Stimulated activated naive B cell treated with anti-CD40 and anti-IgM and Interleukin-4, amounts not matched to agents 10 μg/mL and 1 μg/mL and 100 μg/mL, for 72 hours (primary cell): ENCODE results near the gene MED27.

ENCODE experiments used
- ATAC-seq, 2 donors: fragments of 150-1000 bp; cut with Tn5 transposase; replicated peaks; 2 replicates each; pipeline ENCODE4 v1.10.0; 2021; ENCODE audit warnings: moderate library complexity in 1 of 2
- DNase-seq: peaks from one replicate; pipeline ENCODE4 v3.0.0; 2021
- H3K27ac Mint-ChIP-seq: one replicate; pipeline ENCODE4 v1.8.0; 2022; ENCODE audit warnings: mild to moderate bottlenecking, mixed read lengths
- H3K27me3 Mint-ChIP-seq, 2 donors: one replicate each; pipeline ENCODE4 v1.8.0; 2022; ENCODE audit warnings: mixed read lengths in 2 of 2
- H3K36me3 Mint-ChIP-seq, 2 donors: one replicate each; pipeline ENCODE4 v1.8.0; 2022; ENCODE audit warnings: mixed read lengths in 2 of 2, mild to moderate bottlenecking in 1 of 2
- H3K4me1 Mint-ChIP-seq, 2 donors: one replicate each; pipeline ENCODE4 v1.8.0; 2022; ENCODE audit warnings: mixed read lengths in 2 of 2, mild to moderate bottlenecking in 1 of 2
- H3K4me3 Mint-ChIP-seq, 2 donors: one replicate each; pipeline ENCODE4 v1.8.0; 2022; ENCODE audit warnings: mild to moderate bottlenecking in 2 of 2, mixed read lengths in 2 of 2, moderate library complexity in 1 of 2
- H3K9me3 Mint-ChIP-seq, 2 donors: one replicate each; pipeline ENCODE4 v1.8.0; 2022; ENCODE audit warnings: mixed read lengths in 2 of 2, mild to moderate bottlenecking in 1 of 2

MED27 gene

DNA sequence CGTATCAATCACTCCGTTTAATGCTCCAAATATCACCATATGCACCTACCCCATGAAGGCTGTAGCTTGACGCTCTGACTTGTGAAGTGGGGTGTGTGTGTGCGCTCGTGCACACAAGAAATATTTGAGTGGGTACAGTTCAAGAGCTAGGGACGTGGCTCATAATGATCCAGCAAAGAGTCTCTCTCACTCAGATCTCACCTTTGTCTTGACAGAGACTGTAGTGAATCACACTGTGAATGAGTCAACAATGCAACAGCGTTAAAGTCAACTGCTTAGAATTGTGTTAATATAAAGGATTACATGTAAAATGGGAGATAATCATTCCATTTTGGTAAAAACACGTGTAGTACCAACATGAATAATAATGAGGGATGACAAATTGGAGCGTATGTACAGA is 119.4 kb downstream of the MED27 start:
- DNase-seq (no peak), ATAC-seq (no peak)
- no peaks in the 10 kb centered on the region for H3K27me3 Mint-ChIP-seq
- no peaks in the 10 kb centered on the region for H3K9me3 Mint-ChIP-seq
- H3K4me3 Mint-ChIP-seq, result no peak overlapping the region
- H3K36me3 Mint-ChIP-seq, result peaks cover 16 to 35% of the 10 kb centered on the region in 2 donors
- H3K4me1 Mint-ChIP-seq, result no peaks in the 10 kb centered on the region
- H3K27ac Mint-ChIP-seq, result no peak overlapping the region

DNA sequence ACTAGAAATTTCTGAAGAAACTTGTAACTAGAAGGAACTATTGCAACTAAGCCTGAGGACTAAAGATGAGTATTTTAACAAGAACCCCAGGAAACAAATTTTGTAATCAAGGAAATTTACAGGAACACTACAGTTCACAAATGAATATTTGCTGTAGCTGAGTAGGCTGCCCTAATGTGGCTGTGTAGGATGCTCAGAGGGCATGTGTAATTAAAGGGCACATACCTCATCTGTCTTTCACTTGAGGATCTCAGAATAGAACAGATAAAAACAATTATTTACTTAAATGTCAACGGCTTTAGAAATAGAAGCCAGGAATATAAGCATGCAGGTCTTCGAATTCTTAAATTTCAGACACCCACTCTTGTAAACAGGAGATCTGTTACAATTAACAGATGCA is 119.8 kb downstream of the MED27 start:
- Mint-ChIP-seq H3K36me3 (peaks cover 16 to 35% of the 10 kb centered on the region in 2 donors), H3K27ac (no peak overlapping the region), H3K4me1 (no peaks in the 10 kb centered on the region), H3K9me3 (no peaks in the 10 kb centered on the region), H3K27me3 (no peaks in the 10 kb centered on the region), H3K4me3 (no peak overlapping the region)
- DNase-seq (no peak), ATAC-seq (no peak)

DNA sequence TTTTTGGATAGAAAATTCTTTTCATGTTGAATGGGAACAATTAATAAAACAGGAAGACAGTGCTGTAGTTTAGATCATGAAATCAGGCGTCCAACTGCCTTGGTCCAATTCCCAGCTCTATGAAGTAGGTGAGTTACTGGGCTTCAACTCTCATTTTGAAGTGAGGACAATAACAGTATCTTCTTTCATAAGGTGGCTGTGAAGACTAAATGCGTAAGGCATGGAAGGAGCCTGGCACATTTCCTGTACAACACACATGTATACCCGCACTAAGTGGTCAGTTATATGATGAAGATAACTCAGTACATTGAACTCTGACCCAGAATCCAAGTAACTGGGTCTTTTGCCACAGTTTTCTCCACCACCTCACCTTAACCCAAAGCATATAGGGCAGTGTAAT is 120.6 kb downstream of the MED27 start:
- Mint-ChIP-seq H3K27ac (no peak overlapping the region), H3K36me3 (peaks cover 13 to 31% of the 10 kb centered on the region in 2 donors), H3K9me3 (no peaks in the 10 kb centered on the region), H3K4me3 (no peak overlapping the region), H3K4me1 (no peaks in the 10 kb centered on the region), H3K27me3 (no peaks in the 10 kb centered on the region)
- ATAC-seq, result no peak
- no peak for DNase-seq

DNA sequence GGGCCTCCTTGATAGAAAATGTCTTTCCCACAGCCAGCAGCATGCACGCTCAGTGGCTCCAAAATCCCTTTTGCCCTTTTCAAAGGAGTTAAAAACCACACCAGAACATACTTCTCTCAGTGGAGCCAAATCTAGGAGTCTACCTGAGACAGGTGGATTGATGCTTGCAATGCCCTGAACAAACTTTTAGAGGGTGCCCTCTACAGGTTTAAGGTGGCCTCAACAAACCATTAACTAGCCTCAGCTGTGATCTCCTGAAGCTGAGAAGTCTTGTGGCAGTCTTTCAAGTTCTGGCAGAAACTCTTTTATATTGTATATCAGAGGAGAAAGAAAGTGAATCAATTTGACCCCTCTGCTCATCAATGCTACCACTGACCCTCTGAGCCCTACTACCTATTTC is 125.4 kb downstream of the MED27 start:
- DNase-seq (no peak), ATAC-seq (no peak)
- Mint-ChIP-seq H3K9me3 (no peaks in the 10 kb centered on the region), H3K4me3 (no peak overlapping the region), H3K27me3 (no peaks in the 10 kb centered on the region), H3K36me3 (peaks cover 13 to 29% of the 10 kb centered on the region in 2 donors), H3K4me1 (no peaks in the 10 kb centered on the region), H3K27ac (no peak overlapping the region)

DNA sequence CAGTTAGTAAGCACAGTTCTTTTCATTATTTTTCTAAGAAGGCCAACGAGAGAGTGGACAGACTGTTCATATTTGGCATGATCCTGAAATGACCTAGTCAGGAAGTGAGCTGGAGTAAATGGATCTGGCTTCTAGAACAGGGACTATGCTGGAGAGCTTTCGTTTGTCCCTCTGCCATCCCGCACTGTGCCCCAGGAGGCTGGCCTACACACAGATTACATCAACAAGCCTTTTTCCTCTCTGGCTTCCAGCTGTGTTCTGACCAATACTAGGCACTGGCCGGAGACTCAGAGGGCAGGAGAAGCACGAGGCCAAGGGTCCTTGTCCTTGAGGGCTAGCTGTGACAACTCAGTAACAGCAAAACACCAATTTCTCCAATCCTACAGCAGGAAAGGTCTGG is 127.8 kb downstream of the MED27 start:
- H3K4me1 Mint-ChIP-seq, result no peaks in the 10 kb centered on the region
- no peak for ATAC-seq
- no peak overlapping the region for H3K27ac Mint-ChIP-seq
- H3K4me3 Mint-ChIP-seq, result no peak overlapping the region
- peaks cover 14 to 25% of the 10 kb centered on the region in 2 donors for H3K36me3 Mint-ChIP-seq
- H3K9me3 Mint-ChIP-seq, result no peaks in the 10 kb centered on the region
- DNase-seq, result no peak
- no peaks in the 10 kb centered on the region for H3K27me3 Mint-ChIP-seq

DNA sequence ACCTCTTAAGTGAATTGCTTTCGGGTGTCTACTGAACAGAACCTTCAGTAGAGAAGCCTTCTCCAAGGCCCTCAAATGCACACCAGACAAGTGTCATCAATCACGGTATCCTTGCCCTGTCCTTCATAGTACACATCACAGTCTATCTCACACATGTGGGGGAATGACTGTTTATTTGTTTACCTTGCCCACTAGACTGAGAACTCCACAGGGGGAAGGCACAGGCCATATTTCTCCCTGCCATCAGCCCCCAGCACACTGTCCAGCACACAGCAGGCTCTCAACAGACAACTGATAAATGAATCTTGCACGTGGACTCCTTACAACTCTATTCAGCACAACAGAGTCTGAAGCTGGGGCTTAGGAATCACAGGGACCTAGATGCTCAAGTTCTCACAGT is 128.5 kb downstream of the MED27 start:
- H3K27me3 Mint-ChIP-seq, result no peaks in the 10 kb centered on the region
- H3K36me3 Mint-ChIP-seq, result peaks cover 18 to 28% of the 10 kb centered on the region in 2 donors
- ATAC-seq (no peak), DNase-seq (no peak)
- H3K4me3 Mint-ChIP-seq, result no peak overlapping the region
- no peak overlapping the region for H3K27ac Mint-ChIP-seq
- peaks cover 0 to 2% of the 10 kb centered on the region in 2 donors for H3K4me1 Mint-ChIP-seq
- no peaks in the 10 kb centered on the region for H3K9me3 Mint-ChIP-seq

DNA sequence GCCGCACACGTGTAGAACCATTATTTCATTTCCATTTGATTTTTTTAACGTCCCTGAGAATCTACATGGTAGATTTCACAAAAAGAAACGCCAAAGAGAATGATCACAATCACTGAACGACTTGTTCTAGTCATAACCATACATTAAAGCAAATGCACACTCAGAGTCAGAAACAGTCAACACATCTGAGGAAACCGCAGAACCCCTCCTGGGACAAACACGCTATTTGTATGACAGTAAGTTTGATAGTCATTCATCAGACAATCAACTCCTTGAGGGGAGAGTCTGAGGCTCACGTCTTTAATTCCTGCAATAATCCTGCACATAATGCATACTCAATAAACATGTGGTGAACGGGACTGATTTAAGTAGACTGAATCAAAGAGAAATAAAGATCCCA is 129.2 kb downstream of the MED27 start:
- no peak overlapping the region for H3K27ac Mint-ChIP-seq
- DNase-seq, result no peak
- H3K27me3 Mint-ChIP-seq, result no peaks in the 10 kb centered on the region
- H3K36me3 Mint-ChIP-seq, result peaks cover 15 to 28% of the 10 kb centered on the region in 2 donors
- H3K4me1 Mint-ChIP-seq, result peaks cover 0 to 2% of the 10 kb centered on the region in 2 donors
- H3K9me3 Mint-ChIP-seq, result no peaks in the 10 kb centered on the region
- peak in 1 of 2 donors; percentile 29 for ATAC-seq
- H3K4me3 Mint-ChIP-seq, result no peak overlapping the region

DNA sequence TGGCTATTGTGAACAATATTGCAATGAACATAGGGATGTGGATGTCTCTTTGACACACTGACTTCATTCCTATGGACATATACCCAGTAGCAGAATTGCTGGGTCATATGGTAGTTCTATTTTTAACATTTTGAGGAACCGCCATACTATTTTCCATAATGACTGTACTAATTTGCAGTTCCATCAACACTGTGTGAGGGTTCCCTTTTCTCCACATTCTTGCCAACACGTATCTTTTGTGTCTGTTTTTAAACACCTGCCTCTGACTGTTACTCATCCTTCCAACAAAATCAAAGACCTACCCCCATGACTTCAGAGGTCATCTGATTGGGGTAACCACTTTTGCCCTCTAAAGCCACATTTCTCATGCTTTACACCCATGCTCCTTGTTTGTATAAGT is 133.5 kb downstream of the MED27 start:
- no peak for DNase-seq
- peaks cover 25 to 45% of the 10 kb centered on the region in 2 donors for H3K36me3 Mint-ChIP-seq
- H3K9me3 Mint-ChIP-seq, result no peaks in the 10 kb centered on the region
- H3K4me3 Mint-ChIP-seq, result no peak overlapping the region
- H3K27me3 Mint-ChIP-seq, result no peaks in the 10 kb centered on the region
- H3K27ac Mint-ChIP-seq, result no peak overlapping the region
- peaks cover 0 to 2% of the 10 kb centered on the region in 2 donors for H3K4me1 Mint-ChIP-seq
- ATAC-seq, result no peak

DNA sequence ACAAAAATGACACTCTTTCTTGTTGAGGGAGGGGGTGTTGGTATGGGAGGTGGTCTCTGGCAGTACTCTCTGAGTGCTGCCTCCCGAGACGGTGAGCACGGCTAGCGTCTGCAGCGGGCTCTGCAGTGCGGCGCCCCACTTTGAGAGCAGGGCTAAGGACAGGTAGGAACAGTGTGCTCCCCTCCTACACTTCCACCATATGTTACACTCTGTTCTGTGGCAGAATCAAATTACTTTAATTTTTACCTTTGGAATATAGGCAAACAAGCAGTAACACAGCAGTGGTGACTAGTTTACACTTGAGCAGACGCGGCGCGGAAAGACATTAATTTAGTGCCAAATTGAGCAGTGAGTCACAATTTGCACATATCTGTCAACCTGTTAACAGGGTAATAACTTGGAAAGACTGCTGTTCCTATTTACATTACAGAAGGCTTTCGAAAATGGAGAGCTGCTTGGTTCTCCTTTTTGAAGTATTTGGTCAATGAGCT is 136.3 kb downstream of the MED27 start:
- Mint-ChIP-seq H3K9me3 (no peaks in the 10 kb centered on the region), H3K4me3 (no peak overlapping the region), H3K36me3 (peaks cover 20 to 38% of the 10 kb centered on the region in 2 donors), H3K27me3 (no peaks in the 10 kb centered on the region), H3K4me1 (peaks cover 0 to 2% of the 10 kb centered on the region in 2 donors), H3K27ac (no peak overlapping the region)
- ATAC-seq (no peak), DNase-seq (no peak)

DNA sequence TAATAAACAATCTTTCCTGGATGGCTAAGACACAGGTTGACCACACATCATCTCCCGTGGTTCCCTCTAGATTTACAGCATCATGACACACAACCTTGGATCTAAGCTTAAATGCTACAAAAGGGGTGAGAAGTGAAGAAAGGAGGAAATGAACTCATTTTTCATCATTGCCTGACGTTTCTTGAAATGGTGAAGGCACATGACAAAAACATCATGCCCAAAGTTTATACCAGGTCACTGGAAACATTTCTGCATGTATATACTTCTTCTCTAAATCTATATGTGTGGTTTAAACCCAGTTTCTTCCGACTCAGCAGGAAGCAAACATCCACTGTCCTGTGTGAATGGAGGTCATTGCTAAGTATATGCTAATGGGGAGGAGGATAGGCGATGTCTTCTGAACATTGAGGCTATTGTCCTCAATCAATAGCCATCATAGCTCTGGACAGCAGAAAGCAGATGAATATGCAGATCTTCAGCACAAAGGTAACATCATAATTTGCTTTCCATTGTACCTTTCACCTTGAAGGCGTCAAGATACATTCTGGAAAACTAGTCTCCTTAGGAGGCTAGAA is 137.4 kb downstream of the MED27 start:
- H3K4me1 Mint-ChIP-seq, result peaks cover 0 to 2% of the 10 kb centered on the region in 2 donors
- no peak overlapping the region for H3K27ac Mint-ChIP-seq
- peaks cover 23 to 48% of the 10 kb centered on the region in 2 donors for H3K36me3 Mint-ChIP-seq
- H3K27me3 Mint-ChIP-seq, result no peaks in the 10 kb centered on the region
- H3K4me3 Mint-ChIP-seq, result no peak overlapping the region
- H3K9me3 Mint-ChIP-seq, result no peaks in the 10 kb centered on the region
- DNase-seq, result no peak
- ATAC-seq, result no peak

DNA sequence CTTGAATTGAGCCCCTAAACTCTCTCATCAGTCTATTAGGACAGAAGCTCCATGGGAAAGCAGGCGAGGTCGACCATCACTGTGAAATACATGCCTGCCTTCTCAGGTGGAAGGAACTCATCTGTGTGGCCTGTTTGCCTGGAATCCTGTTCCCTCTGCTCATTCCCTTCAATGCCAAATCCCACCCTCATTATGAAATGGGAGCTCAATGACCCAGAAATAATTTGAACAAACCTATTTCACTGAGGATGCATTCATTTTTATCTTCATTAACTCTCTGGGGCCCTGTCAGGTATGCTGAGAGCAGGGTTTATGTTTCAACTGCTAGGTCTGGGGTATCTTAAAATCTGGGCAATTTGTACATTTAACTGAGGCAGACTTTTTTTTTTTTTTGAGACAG is 142.2 kb downstream of the MED27 start:
- H3K9me3 Mint-ChIP-seq, result peaks cover 4 to 5% of the 10 kb centered on the region in 2 donors
- H3K4me1 Mint-ChIP-seq, result peaks cover 0 to under 1% of the 10 kb centered on the region in 2 donors
- H3K4me3 Mint-ChIP-seq, result no peak overlapping the region
- no peak overlapping the region for H3K27ac Mint-ChIP-seq
- ATAC-seq (no peak), DNase-seq (no peak)
- H3K27me3 Mint-ChIP-seq, result no peaks in the 10 kb centered on the region
- peaks cover 36 to 56% of the 10 kb centered on the region in 2 donors for H3K36me3 Mint-ChIP-seq

DNA sequence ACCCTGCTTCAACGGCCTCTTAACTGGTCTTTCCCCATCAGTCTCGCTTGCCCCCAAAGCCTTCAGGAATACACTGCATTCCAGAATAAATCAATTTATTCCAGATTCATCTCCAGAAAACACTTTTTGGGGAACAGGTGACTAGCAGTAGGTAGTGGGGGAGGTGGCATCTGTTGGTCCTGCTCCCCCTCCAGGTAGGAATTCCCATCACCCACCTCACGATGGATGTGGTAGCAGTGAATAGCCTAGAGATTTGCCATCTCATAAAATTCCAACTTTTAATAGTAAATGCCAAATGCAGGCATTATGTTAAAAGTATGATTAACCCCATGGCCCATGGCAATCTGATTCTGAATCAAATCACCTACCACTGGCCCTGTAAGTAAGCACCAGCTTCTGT is 142.7 kb downstream of the MED27 start:
- peaks cover 36 to 57% of the 10 kb centered on the region in 2 donors for H3K36me3 Mint-ChIP-seq
- no peak for DNase-seq

DNA sequence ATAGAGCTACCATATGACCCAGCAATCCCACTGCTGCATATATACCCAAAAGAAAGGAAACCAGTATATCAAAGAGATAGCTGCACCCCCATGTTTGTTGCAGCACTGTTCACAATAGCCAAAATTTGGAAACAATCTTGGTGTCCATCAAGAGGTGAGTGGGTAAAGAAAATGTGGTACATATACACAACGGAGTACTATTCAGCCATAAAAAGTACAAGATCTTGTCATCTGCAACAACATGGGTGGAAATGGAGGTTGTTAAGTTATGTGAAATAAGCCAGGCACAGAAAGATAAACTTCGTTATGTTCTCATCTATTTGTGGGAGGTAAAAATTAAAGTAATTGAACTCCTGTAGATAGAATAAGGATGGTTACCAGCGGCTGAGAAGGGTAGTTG is 145.0 kb downstream of the MED27 start:
- Mint-ChIP-seq H3K27ac (no peak overlapping the region), H3K9me3 (peaks cover 4 to 5% of the 10 kb centered on the region in 2 donors), H3K4me1 (peaks cover 2 to 6% of the 10 kb centered on the region in 2 donors), H3K36me3 (peaks cover 45 to 54% of the 10 kb centered on the region in 2 donors), H3K4me3 (no peak overlapping the region), H3K27me3 (no peaks in the 10 kb centered on the region)
- DNase-seq (no peak), ATAC-seq (no peak)

More for the DNA sequence above, 142.7 kb downstream of the MED27 start:
- H3K4me3 Mint-ChIP-seq, result no peak overlapping the region
- peaks cover 4 to 5% of the 10 kb centered on the region in 2 donors for H3K9me3 Mint-ChIP-seq
- no peaks in the 10 kb centered on the region for H3K27me3 Mint-ChIP-seq
- ATAC-seq, result no peak
- peaks cover 0 to 2% of the 10 kb centered on the region in 2 donors for H3K4me1 Mint-ChIP-seq
- H3K27ac Mint-ChIP-seq, result no peak overlapping the region

DNA sequence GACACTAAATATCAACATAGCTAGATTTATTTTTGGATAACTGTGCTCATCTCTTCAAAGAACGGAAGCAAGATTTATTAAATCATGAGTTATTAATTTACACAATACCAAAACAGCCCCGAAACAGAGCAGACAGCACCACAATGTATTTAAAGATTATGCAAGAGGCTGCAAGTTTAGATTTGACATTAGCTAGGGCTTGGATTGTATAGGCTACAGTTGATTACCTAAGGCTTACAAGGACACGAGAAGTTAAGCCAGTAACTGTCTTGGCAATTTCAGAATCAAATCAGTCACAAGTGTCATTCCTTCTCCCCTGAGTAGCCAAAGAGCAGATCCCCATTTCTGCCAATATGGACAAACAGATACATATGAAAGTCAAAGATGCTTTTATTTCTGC is 152.6 kb downstream of the MED27 start:
- Mint-ChIP-seq H3K27ac (no peak overlapping the region), H3K4me1 (peaks cover 4 to 16% of the 10 kb centered on the region in 2 donors), H3K4me3 (no peak overlapping the region), H3K27me3 (no peaks in the 10 kb centered on the region), H3K36me3 (peaks cover 15 to 17% of the 10 kb centered on the region in 2 donors), H3K9me3 (no peaks in the 10 kb centered on the region)
- DNase-seq (no peak), ATAC-seq (no peak)

DNA sequence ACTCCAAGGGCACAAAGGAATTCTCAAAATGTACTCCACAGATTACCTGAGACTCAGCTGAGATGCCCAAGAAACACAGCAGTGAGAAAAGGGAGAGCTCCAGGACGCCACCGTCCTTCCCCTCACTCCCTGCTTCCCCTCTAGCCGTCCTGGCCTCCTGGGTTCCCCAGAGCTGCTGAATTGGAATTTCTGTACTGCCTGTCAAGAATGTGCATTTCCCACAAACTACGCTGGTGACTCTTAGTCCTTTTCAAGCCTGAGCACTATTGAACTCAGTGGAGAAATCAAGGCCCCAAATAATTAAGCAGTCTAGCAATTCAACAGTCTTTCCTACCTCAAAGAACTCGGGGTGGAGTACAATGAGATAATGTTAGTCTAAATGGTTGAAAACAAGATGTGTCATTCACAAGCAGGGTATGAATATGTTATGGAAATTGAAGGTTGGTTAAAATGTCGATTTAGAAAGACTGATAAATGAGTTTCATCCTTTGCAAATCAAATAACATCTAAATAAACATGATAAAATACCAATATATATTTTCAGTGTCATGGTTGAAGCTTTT is 153.2 kb downstream of the MED27 start:
- H3K4me1 Mint-ChIP-seq, result peaks cover 4 to 13% of the 10 kb centered on the region in 2 donors

More for the DNA sequence above, 153.2 kb downstream of the MED27 start:
- H3K9me3 Mint-ChIP-seq, result no peaks in the 10 kb centered on the region
- H3K27ac Mint-ChIP-seq, result no peak overlapping the region
- DNase-seq (no peak), ATAC-seq (no peak)
- H3K36me3 Mint-ChIP-seq, result peaks cover 13 to 15% of the 10 kb centered on the region in 2 donors
- H3K27me3 Mint-ChIP-seq, result no peaks in the 10 kb centered on the region
- no peak overlapping the region for H3K4me3 Mint-ChIP-seq
